Ishikawa (cell line): ENCODE data around the gene ANK2.

ENCODE experiments used
- EGR1 ChIP-seq: IDR thresholded peaks from 2 replicates; pipeline ENCODE4 v1.6.1; 2012
- EP300 ChIP-seq: IDR thresholded peaks from 2 replicates; pipeline ENCODE4 v1.6.1; 2012; ENCODE audit warnings: borderline replicate concordance
- FOXM1 ChIP-seq: IDR thresholded peaks from 2 replicates; pipeline ENCODE4 v1.6.1; 2012; ENCODE audit warnings: low read depth, borderline replicate concordance
- MAX ChIP-seq: IDR thresholded peaks from 2 replicates; pipeline ENCODE4 v1.6.1; 2012
- NFIC ChIP-seq: IDR thresholded peaks from 2 replicates; pipeline ENCODE4 v1.6.1; 2012
- RAD21 ChIP-seq: IDR thresholded peaks from 2 replicates; pipeline ENCODE4 v1.6.1; 2012; ENCODE audit warnings: low read depth
- REST ChIP-seq: IDR thresholded peaks from 2 replicates; pipeline ENCODE4 v1.6.1; 2012; ENCODE audit warnings: low read depth, mild to moderate bottlenecking
- TAF1 ChIP-seq: IDR thresholded peaks from 2 replicates; pipeline ENCODE4 v1.6.1; 2012; ENCODE audit warnings: low read depth, mild to moderate bottlenecking
- TCF12 ChIP-seq: IDR thresholded peaks from 2 replicates; pipeline ENCODE4 v1.6.1; 2012; ENCODE audit warnings: low read depth
- TEAD4 ChIP-seq: IDR thresholded peaks from 2 replicates; pipeline ENCODE4 v1.6.1; 2012
- USF1 ChIP-seq: IDR thresholded peaks from 2 replicates; pipeline ENCODE4 v1.6.1; 2012
- ZBTB7A ChIP-seq: IDR thresholded peaks from 2 replicates; pipeline ENCODE4 v1.6.1; 2012; ENCODE audit warnings: low read depth

- TF ChIP-seq RAD21 (no peak), TEAD4 (no peak), MAX (no peak), EGR1 (no peak), TAF1 (no peak), FOXM1 (no peak), ZBTB7A (no peak), REST (no peak), TCF12 (no peak), NFIC (no peak), EP300 (no peak), USF1 (no peak)
Observed at GRCh38 chr4:113088050-113088449, 38.6 kb downstream of the ANK2 start.
